K562 (cell line): ENCODE results near the gene CELSR3. TPM values are rescaled to one million over a fixed set of nuclear protein-coding genes. Genes with fewer than 3 reads are reported as not detected.
A peak's percentile ranks its signal among the peaks of the same experiment; 100 is the strongest.

Experiments used
- C11orf30 ChIP-seq: fragments of 450-650 bp; IDR thresholded peaks from 2 replicates; pipeline ENCODE4 v1.6.1; 2016; ENCODE audit warnings: low read depth, mild to moderate bottlenecking
- CBX3 ChIP-seq, 2 experiments: IDR thresholded peaks; 1 replicate in 1 of 2; 2 replicates in 1 of 2; pipeline ENCODE4 v1.6.1; 2012; ENCODE audit warnings: inconsistent platforms in 2 of 2, low read length in 2 of 2, borderline replicate concordance in 1 of 2, control low read depth in 1 of 2
- FOXK2 ChIP-seq, 2 experiments: fragments of 450-650 bp; IDR thresholded peaks in 1 of 2; conservative IDR thresholded peaks in 1 of 2; 2 replicates each; pipeline ENCODE4 v1.6.1; 2016; ENCODE audit warnings: low read depth in 2 of 2, mild to moderate bottlenecking in 1 of 2
- FOXM1 ChIP-seq, 2 experiments: fragments of 450-650 bp in 1 of 2; sonication (generic) in 1 of 2; formaldehyde crosslinking in 1 of 2; IDR thresholded peaks; 2 replicates each; pipeline versions ENCODE4 v1.6.1 to v1.9.0; 2017 to 2022; ENCODE audit warnings: low read depth in 2 of 2, mild to moderate bottlenecking in 2 of 2, missing genetic modification reagents in 1 of 2, moderate library complexity in 1 of 2
- KDM2B ChIP-seq: fragments of 250-450 bp; sonication (Bioruptor Pico); IDR thresholded peaks from 2 replicates; pipeline ENCODE4 v1.8.0; 2021; ENCODE audit warnings: mild to moderate bottlenecking, moderate library complexity
- L3MBTL2 ChIP-seq: fragments of 450-650 bp; IDR thresholded peaks from 2 replicates; pipeline ENCODE4 v1.6.1; 2016; ENCODE audit warnings: mild to moderate bottlenecking, moderate library complexity
- MTA2 ChIP-seq: fragments of 450-650 bp; IDR thresholded peaks from 2 replicates; pipeline ENCODE4 v1.6.1; 2016; ENCODE audit warnings: low read depth
- TEAD2 ChIP-seq: fragments of 450-650 bp; IDR thresholded peaks from 2 replicates; pipeline ENCODE4 v1.6.1; 2016; ENCODE audit warnings: missing genetic modification characterization, control low read depth, missing compliant biosample characterization
- ZC3H4 ChIP-seq: sonication (generic); formaldehyde crosslinking; IDR thresholded peaks from 2 replicates; pipeline ENCODE4 v1.9.0; 2021; ENCODE audit warnings: missing genetic modification reagents, borderline replicate concordance
- ZNF282 ChIP-seq: sonication (generic); formaldehyde crosslinking; IDR thresholded peaks from 2 replicates; pipeline ENCODE4 v1.8.1; 2023; ENCODE audit warnings: missing genetic modification reagents
- polyA plus RNA-seq, 8 experiments: library from polyadenylated mRNA; depleted of rRNA in 4 of 8; stranded (reverse) in 5 of 8; unstranded in 3 of 8; fragments of >200 nt; fragmentation: Nextera tagmentation in 2 of 8; fragmentation: Illumina TruSeq in 1 of 8; extraction: Ambion mirVana in 2 of 8; extraction: Trizol in 1 of 8; gene quantifications; 2 replicates each; pipeline versions ENCODE4 v1.2.1 to v1.2.3, GENCODE V29; 2011 to 2014; ENCODE audit warnings: inconsistent platforms in 1 of 8, missing spikeins in 1 of 8
- total RNA-seq, 7 experiments: library from RNA; depleted of rRNA in 6 of 7; stranded (reverse); fragments of >200 nt in 6 of 7; fragmentation: Illumina TruSeq in 2 of 7; extraction: Trizol in 2 of 7; gene quantifications; 2 replicates each; pipeline versions ENCODE4 v1.2.1 to v1.2.3, GENCODE V29; 2011 to 2021; ENCODE audit warnings: low replicate concordance in 1 of 7
- TF ChIP-seq, protein P1 (sequence below), 2 experiments: fragments of 450-650 bp; IDR thresholded peaks; 2 replicates each; pipeline ENCODE4 v1.6.1; 2016; ENCODE audit warnings: mild to moderate bottlenecking in 2 of 2, borderline replicate concordance in 1 of 2, low read depth in 1 of 2, moderate library complexity in 1 of 2

CELSR3 gene
- total and polyA plus RNA-seq, 9 of the 15 experiments (the other 6 are each of a cell fraction or from before 2014, with no cell fraction given), result 0.10 to 2.7 (median 0.76) TPM

DNA sequence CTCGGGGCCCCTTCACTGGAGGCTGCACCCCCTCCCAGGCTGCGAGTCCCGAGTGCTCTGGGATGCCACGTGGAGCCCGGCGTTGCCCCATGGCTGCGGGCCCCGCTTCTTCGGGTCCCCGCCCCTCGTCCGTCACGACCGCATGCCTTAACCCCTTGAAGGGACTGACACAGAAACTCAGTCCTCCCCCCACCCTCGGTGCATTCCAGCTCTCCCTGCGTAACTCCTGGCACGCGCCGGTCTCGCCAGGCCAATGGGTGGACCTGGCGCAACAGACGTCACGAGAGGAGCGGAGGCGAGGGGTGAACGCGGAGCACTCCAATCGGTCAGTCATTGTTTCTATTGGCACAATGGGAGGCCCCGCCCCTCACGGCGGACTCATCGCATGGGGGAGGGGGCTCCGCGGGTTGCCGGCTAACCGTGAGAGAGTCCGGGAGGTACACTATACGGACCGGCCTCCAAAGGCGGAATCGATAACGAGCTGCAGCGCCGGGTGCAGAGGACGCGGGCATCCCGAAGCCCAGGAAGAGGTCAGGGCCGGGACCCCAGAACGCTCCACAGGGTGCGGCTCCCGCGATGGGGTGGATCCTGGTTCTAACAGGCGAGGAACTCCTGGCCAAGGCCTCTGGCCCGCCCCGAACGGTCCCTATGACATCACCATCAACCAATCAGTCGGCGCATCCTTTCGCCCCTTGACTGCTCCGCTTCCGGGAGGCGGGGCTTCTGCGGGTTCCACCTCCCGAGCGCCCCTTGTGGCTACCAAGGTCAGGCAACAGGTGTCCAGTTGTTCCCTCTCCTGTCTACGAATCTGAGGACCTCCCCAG, 1.0 kb upstream of the CELSR3 start (continued):
- TF ChIP-seq FOXM1 (IDR thresholded peaks at IDR 0.05; ENCODE audit: low read depth) (no peak), FOXM1 (CRISPR knock-in tag; IDR thresholded peaks at IDR 0.05; ENCODE audit: low read depth) (no peak; the same call in 1 of the 2 replicates), C11orf30 (no peak), ZC3H4 (CRISPR knock-in tag) (no peak), ZNF282 (CRISPR knock-in tag) (no peak), TEAD2 (tag) (0 out of 2 replicates have a peak, but pooled peaks have one; percentile 60), KDM2B (no peak), MTA2 (no peak), FOXK2 (conservative IDR thresholded peaks at IDR 0.05 in 1 of 2, IDR thresholded peaks at IDR 0.05 in 1 of 2; ENCODE audit: low read depth in 2 of 2) (peak; percentile 53 to 56; a peak in 2 of 4 replicates), CBX3 (IDR thresholded peaks at IDR 0.05; ENCODE audit: borderline replicate concordance in 1 of 2, low read length in 2 of 2) (peak in 1 of 2 experiments; percentile 84; a peak in 1 of 3 replicates), L3MBTL2 (peak; percentile 90)
- TF ChIP-seq, protein P1, sequence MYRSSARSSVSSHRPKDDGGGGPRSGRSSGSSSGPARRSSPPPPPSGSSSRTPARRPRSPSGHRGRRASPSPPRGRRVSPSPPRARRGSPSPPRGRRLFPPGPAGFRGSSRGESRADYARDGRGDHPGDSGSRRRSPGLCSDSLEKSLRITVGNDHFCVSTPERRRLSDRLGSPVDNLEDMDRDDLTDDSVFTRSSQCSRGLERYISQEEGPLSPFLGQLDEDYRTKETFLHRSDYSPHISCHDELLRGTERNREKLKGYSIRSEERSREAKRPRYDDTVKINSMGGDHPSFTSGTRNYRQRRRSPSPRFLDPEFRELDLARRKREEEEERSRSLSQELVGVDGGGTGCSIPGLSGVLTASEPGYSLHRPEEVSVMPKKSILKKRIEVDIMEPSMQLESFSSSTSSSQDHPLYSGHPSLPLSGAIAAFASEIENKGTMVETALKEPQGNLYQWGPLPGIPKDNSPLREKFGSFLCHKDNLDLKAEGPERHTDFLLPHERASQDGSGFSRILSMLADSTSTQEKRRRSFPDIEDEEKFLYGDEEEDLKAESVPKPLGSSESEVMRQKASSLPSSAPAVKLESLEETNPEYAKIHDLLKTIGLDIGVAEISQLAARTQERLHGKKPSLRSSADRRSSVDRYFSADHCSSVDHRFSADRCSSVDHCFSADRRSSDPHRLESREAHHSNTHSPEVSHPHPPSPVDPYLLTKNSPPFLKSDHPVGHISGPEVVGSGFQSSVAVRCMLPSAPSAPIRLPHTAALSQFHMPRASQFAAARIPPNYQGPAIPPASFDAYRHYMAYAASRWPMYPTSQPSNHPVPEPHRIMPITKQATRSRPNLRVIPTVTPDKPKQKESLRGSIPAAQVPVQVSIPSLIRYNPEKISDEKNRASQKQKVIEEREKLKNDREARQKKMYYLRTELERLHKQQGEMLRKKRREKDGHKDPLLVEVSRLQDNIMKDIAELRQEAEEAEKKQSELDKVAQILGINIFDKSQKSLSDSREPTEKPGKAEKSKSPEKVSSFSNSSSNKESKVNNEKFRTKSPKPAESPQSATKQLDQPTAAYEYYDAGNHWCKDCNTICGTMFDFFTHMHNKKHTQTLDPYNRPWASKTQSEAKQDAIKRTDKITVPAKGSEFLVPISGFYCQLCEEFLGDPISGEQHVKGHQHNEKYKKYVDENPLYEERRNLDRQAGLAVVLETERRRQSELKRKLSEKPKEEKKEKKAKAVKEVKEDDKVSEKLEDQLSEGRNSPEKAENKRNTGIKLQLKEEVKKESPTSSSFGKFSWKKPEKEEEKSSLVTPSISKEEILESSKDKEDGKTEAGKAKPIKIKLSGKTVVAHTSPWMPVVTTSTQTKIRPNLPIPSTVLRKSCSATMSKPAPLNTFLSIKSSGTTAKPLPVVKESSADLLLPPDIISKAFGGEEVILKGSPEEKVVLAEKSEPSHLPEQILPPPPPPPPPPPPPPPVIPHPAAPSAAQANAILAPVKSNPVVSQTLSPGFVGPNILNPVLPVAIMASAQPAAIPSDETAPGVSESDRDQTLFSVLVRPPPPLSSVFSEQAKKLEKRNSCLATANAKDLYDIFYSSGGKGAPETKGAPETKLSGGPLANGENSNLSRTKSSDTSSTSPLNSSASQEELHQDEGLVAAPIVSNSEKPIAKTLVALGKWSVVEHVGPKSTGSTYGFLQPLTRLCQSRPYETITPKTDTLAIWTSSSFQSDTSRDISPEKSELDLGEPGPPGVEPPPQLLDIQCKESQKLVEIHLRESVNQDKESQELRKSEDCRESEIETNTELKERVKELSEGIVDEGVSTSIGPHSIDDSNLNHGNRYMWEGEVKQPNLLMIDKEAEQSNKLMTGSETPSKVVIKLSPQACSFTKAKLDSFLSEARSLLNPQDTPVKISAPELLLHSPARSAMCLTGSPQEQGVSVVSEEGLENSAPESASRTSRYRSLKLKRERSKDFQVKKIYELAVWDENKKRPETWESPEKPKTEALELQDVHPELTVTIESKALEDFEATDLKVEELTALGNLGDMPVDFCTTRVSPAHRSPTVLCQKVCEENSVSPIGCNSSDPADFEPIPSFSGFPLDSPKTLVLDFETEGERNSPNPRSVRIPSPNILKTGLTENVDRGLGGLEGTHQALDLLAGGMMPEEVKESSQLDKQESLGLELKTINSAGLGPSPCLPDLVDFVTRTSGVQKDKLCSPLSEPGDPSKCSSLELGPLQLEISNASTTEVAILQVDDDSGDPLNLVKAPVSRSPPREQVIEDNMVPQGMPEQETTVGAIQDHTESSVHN (IDR thresholded peaks at IDR 0.05; ENCODE audit: borderline replicate concordance in 1 of 2, low read depth in 1 of 2), result no peak
